ENCODE results near the gene PCK1.

GRCh38 chr20:57559658-57560553, 1.0 kb upstream of the PCK1 start:
- no peak for TF ChIP-seq CTCF (IDR thresholded peaks at IDR 0.05)
- no peak for TF ChIP-seq POLR2A (IDR thresholded peaks at IDR 0.05)
